ENCODE measurements around the gene TIMP2. TPM values are rescaled to one million over a fixed set of nuclear protein-coding genes. Genes with fewer than 3 reads are reported as not detected.

The TIMP2 gene
- total and polyA plus RNA-seq, 2 donors (not counting 3 experiments of a cell fraction or from before 2014, with no cell fraction given): 138 to 318 TPM

DNA sequence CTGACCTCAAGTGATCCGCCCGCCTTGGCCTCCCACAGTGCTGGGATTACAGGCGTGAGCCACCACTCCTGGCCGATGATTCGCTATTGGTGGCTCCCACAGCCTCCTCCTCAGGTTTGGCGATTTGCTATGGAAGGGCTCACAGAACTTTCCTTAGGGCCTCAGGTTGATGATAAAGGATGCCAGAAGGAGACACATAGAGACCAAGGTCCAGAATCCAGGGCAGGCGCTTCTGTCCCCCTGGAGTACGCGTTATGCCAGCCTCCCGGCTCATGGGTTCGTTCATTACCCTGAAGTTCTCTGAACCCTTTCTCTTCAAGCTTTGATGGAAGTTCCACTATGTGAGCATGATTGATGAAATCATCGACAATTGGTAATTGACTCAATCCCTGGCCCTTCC, 34.6 kb upstream of the TIMP2 start:
- Histone ChIP-seq H3K36me3 (ENCODE audit: control insufficient read depth in 2 of 2, extremely low read depth in 1 of 2, insufficient read depth in 2 of 2, low read length in 2 of 2) (no peaks in the 10 kb centered on the region), H3K79me2 (ENCODE audit: control insufficient read depth, insufficient read depth, low read length) (no peaks in the 10 kb centered on the region), H4K20me1 (replicated peaks; ENCODE audit: control insufficient read depth, extremely low read depth, insufficient read depth, low read length) (no peaks in the 10 kb centered on the region), H3K4me2 (ENCODE audit: insufficient read depth, low read length) (no peak overlapping the region), H3K9me1 (replicated peaks; ENCODE audit: control insufficient read depth, extremely low read depth, insufficient read depth, low read length) (no peaks in the 10 kb centered on the region), H3K27me3 (ENCODE audit: control insufficient read depth in 2 of 2, insufficient read depth in 2 of 2, low read length in 2 of 2) (no peaks in the 10 kb centered on the region), H2AFZ (ENCODE audit: low read depth, low read length) (no peak overlapping the region), H3K9me3 (replicated peaks; ENCODE audit: control insufficient read depth, insufficient read depth, low read length) (no peaks in the 10 kb centered on the region), H3K27ac (ENCODE audit: insufficient read depth, low read depth, low read length) (no peak overlapping the region), H3K9ac (replicated peaks; ENCODE audit: extremely low read depth, insufficient read depth, low read length) (no peak overlapping the region), H3K4me1 (ENCODE audit: control insufficient read depth, extremely low read depth, insufficient read depth, low read length) (no peaks in the 10 kb centered on the region), H3K4me3 (replicated peaks in 1 of 3; ENCODE audit: insufficient read depth in 1 of 3, low read depth in 1 of 3, low read length in 3 of 3) (no peak overlapping the region)
- ChIA-PET POLR2A (no interaction called here), CTCF (interaction anchor here (0.8 to 2.5 kb wide), 4 partner anchors 11 to 94 kb away, joined by 3 to 10 read pairs (median 4); no protein-coding TSS in a partner anchor)
- intact Hi-C loops (cut with micrococcal nuclease): no loop called here
- DNase-seq (ENCODE audit: low read depth, low spot score): no peak
- no peak for FAIRE-seq
- TF ChIP-seq POLR2A (IDR thresholded peaks at IDR 0.05; ENCODE audit: low read depth, low read length) (no peak), FOS (IDR thresholded peaks at IDR 0.05; ENCODE audit: borderline replicate concordance, insufficient read depth, low read length) (no peak), POLR2AphosphoS5 (IDR thresholded peaks at IDR 0.05; ENCODE audit: insufficient read depth, low read depth, low read length) (no peak), GATA2 (IDR thresholded peaks at IDR 0.05; ENCODE audit: insufficient read depth, insufficient read length, low read depth, low read length) (no peak), MYC (IDR thresholded peaks at IDR 0.05; ENCODE audit: low read depth, low read length) (no peak), JUN (IDR thresholded peaks at IDR 0.05; ENCODE audit: borderline replicate concordance, insufficient read depth, insufficient read length, low read depth) (no peak), EZH2 (IDR thresholded peaks at IDR 0.05; ENCODE audit: borderline replicate concordance, low read depth, low read length, severe bottlenecking) (no peak)
- TF ChIP-seq, protein P1, sequence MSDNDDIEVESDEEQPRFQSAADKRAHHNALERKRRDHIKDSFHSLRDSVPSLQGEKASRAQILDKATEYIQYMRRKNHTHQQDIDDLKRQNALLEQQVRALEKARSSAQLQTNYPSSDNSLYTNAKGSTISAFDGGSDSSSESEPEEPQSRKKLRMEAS (IDR thresholded peaks at IDR 0.05; ENCODE audit: insufficient read depth, insufficient read length): no peak
- TF ChIP-seq, protein P2, sequence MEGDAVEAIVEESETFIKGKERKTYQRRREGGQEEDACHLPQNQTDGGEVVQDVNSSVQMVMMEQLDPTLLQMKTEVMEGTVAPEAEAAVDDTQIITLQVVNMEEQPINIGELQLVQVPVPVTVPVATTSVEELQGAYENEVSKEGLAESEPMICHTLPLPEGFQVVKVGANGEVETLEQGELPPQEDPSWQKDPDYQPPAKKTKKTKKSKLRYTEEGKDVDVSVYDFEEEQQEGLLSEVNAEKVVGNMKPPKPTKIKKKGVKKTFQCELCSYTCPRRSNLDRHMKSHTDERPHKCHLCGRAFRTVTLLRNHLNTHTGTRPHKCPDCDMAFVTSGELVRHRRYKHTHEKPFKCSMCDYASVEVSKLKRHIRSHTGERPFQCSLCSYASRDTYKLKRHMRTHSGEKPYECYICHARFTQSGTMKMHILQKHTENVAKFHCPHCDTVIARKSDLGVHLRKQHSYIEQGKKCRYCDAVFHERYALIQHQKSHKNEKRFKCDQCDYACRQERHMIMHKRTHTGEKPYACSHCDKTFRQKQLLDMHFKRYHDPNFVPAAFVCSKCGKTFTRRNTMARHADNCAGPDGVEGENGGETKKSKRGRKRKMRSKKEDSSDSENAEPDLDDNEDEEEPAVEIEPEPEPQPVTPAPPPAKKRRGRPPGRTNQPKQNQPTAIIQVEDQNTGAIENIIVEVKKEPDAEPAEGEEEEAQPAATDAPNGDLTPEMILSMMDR (IDR thresholded peaks at IDR 0.05; ENCODE audit: extremely low read depth in 1 of 2, insufficient read depth in 1 of 2, low read depth in 1 of 2, low read length in 2 of 2): no peak
- BruUV-seq (replicated peaks): no TSS peak
- dilution Hi-C loops (cut with MboI; ENCODE audit: extremely low pct_ligation_motif_present, low sequenced_read_pairs): no loop called here
